GM12878 (cell line): ENCODE data around the gene AFF2. TPM values are rescaled to one million over a fixed set of nuclear protein-coding genes. Genes with fewer than 3 reads are reported as not detected.

Source experiments
- ATAC-seq: fragments of 200-7000 bp; cut with Tn5 transposase; 3 replicates; pipeline ENCODE4 v1.9.1; 2020; ENCODE audit warnings: mild to moderate bottlenecking, moderate library complexity
- BruUV-seq: library from RNA; stranded (reverse); fragments of 400-500 nt; replicated peaks from 2 replicates; lab custom pipeline; 2021; lab: Mats Ljungman, UMichigan
- CTCF ChIA-PET: fragments of 300-600 bp; sonication (Branson Sonifier 250); formaldehyde crosslinking; extraction: SDS; loops from one replicate; lab custom pipeline; 2021; ENCODE audit warnings: inconsistent platforms; lab: Yijun Ruan, JAX
- POLR2A ChIA-PET: fragments of 350-600 bp; formaldehyde crosslinking; extraction: SDS; loops from one replicate; lab custom pipeline; 2021; ENCODE audit warnings: inconsistent platforms; lab: Charles Lee
- RAD21 ChIA-PET: fragments of 300-600 bp; sonication (Branson Sonifier 250); formaldehyde crosslinking; loops from one replicate; lab custom pipeline; 2023; ENCODE audit warnings: antibody characterized with exemption; ENCODE audit not compliant: unreplicated experiment; lab: Charles Lee
- SMC1A ChIA-PET: fragments of 300-600 bp; sonication (Branson Sonifier 250); formaldehyde crosslinking; loops from one replicate; lab custom pipeline; 2023; ENCODE audit not compliant: unreplicated experiment, uncharacterized antibody; lab: Charles Lee
- DNase-seq: peaks from one replicate; pipeline ENCODE4 v3.0.0-alpha.2; 2011; ENCODE audit warnings: low read depth, low spot score
- FAIRE-seq: peaks from 3 replicates; lab custom pipeline; 2011; peaks lifted over from hg19 to GRCh38; lab: Jason Lieb, UNC
- H2AFZ ChIP-seq: 2 replicates; pipeline ENCODE4 v1.6.0; 2011; ENCODE audit warnings: low read depth, low read length, control low read depth; ENCODE audit not compliant: control insufficient read depth
- H3K27ac ChIP-seq: 2 replicates; pipeline ENCODE4 v1.5.1; 2011; ENCODE audit warnings: control low read depth; ENCODE audit not compliant: control insufficient read depth, insufficient read depth
- H3K27me3 ChIP-seq, 2 experiments: replicated peaks in 1 of 2; 2 replicates each; pipeline versions ENCODE4 v1.6.0 to v1.6.1; 2011; ENCODE audit warnings: low read length in 1 of 2; ENCODE audit not compliant: control insufficient read depth in 2 of 2, insufficient read depth in 2 of 2
- H3K36me3 ChIP-seq, 2 experiments: 2 replicates each; pipeline ENCODE4 v1.5.1; 2011; ENCODE audit warnings: low read length in 1 of 2; ENCODE audit not compliant: control insufficient read depth in 2 of 2, insufficient read depth in 2 of 2
- H3K4me1 ChIP-seq: 2 replicates; pipeline ENCODE4 v1.6.1; 2011; ENCODE audit warnings: mild to moderate bottlenecking, low read length, moderate library complexity, mixed read lengths; ENCODE audit not compliant: control insufficient read depth, insufficient read depth
- H3K4me2 ChIP-seq: 2 replicates; pipeline ENCODE4 v1.6.0; 2011; ENCODE audit warnings: control low read depth; ENCODE audit not compliant: control insufficient read depth, insufficient read depth
- H3K4me3 ChIP-seq: fragments of 200-600 bp; sonication (generic); 2 replicates; pipeline ENCODE4 v1.5.1; 2016
- H3K79me2 ChIP-seq: 2 replicates; pipeline ENCODE4 v1.6.0; 2011; ENCODE audit warnings: low read length; ENCODE audit not compliant: control insufficient read depth, insufficient read depth
- H3K9ac ChIP-seq: 2 replicates; pipeline ENCODE4 v1.8.0; 2011; ENCODE audit warnings: low read length, control low read depth, mixed read lengths; ENCODE audit not compliant: control insufficient read depth, insufficient read depth
- H3K9me3 ChIP-seq: replicated peaks from 3 replicates; pipeline ENCODE4 v1.5.1; 2011; ENCODE audit warnings: mild to moderate bottlenecking, low read length; ENCODE audit not compliant: control insufficient read depth, insufficient read depth
- H4K20me1 ChIP-seq: 2 replicates; pipeline ENCODE4 v1.6.0; 2011; ENCODE audit not compliant: control insufficient read depth, insufficient read depth
- DPF2 ChIP-seq: fragments of 450-650 bp; IDR thresholded peaks from 2 replicates; pipeline ENCODE4 v1.6.1; 2017; ENCODE audit warnings: mild to moderate bottlenecking
- E4F1 ChIP-seq: fragments of 450-650 bp; IDR thresholded peaks from 2 replicates; pipeline ENCODE4 v1.6.1; 2018; ENCODE audit warnings: borderline replicate concordance, mild to moderate bottlenecking; ENCODE audit not compliant: partially characterized antibody
- EED ChIP-seq: sonication (generic); IDR thresholded peaks from 2 replicates; pipeline ENCODE4 v1.6.1; 2016; ENCODE audit warnings: antibody characterized with exemption, low read depth
- MYB ChIP-seq: fragments of 150-350 bp; IDR thresholded peaks from 2 replicates; pipeline ENCODE4 v1.6.1; 2014; ENCODE audit warnings: mild to moderate bottlenecking, low read depth, low read length, borderline replicate concordance
- SRF ChIP-seq, 2 experiments: IDR thresholded peaks; 2 replicates each; pipeline ENCODE4 v1.6.1; 2011; ENCODE audit warnings: low read depth in 2 of 2, low read length in 2 of 2, mild to moderate bottlenecking in 1 of 2, moderate library complexity in 1 of 2
- ZBTB33 ChIP-seq: fragments of 450-650 bp; IDR thresholded peaks from 2 replicates; pipeline ENCODE4 v1.6.1; 2017; ENCODE audit warnings: mild to moderate bottlenecking
- ZNF687 ChIP-seq: fragments of 450-650 bp; IDR thresholded peaks from 2 replicates; pipeline ENCODE4 v1.6.1; 2017; ENCODE audit warnings: mild to moderate bottlenecking, moderate library complexity
- ZZZ3 ChIP-seq: IDR thresholded peaks from 2 replicates; pipeline ENCODE4 v1.6.1; 2011; ENCODE audit warnings: low read depth; ENCODE audit not compliant: control insufficient read depth, insufficient read length
- WGBS: methylation state at CpG from one replicate; pipeline ENCODE4 v1.1.6; 2016; ENCODE audit warnings: low lambda C conversion rate; ENCODE audit not compliant: insufficient replicate concordance, insufficient coverage; ENCODE audit errors: missing lambda C conversion rate; 5-methylcytosine and 5-hydroxymethylcytosine counted together
- in situ Hi-C: fragments of 300-500 bp; cut with MboI; formaldehyde crosslinking; loops from 9 replicates; pipeline ENCODE4 v1.14.3; 2018; ENCODE audit warnings: mixed read lengths
- intact Hi-C: fragments of 100-400 bp; cut with micrococcal nuclease; formaldehyde crosslinking; loops from one replicate; pipeline ENCODE4 v1.14.2; 2022; ENCODE audit not compliant: unreplicated experiment
- polyA plus RNA-seq, 11 experiments: library from polyadenylated mRNA; depleted of rRNA in 4 of 11; unstranded in 6 of 11; stranded (reverse) in 5 of 11; fragments of >200 nt; fragmentation: Nextera tagmentation in 4 of 11; fragmentation: Illumina TruSeq in 1 of 11; extraction: Ambion mirVana in 4 of 11; extraction: Trizol in 1 of 11; gene quantifications; 1 replicate in 1 of 11; 2 replicates in 10 of 11; pipeline versions ENCODE4 v1.2.1 to v1.2.3, GENCODE V29; 2011 to 2016; ENCODE audit warnings: inconsistent platforms in 2 of 11, missing spikeins in 2 of 11, low read depth in 1 of 11
- total RNA-seq, 4 experiments: library from RNA; depleted of rRNA in 3 of 4; stranded (reverse); fragments of >200 nt in 3 of 4; fragmentation: Illumina TruSeq in 1 of 4; extraction: Trizol in 1 of 4; gene quantifications; 2 replicates each; pipeline versions ENCODE4 v1.2.1 to v1.2.3, GENCODE V29; 2013 to 2021
- TF ChIP-seq, protein P1 (sequence below): IDR thresholded peaks from 2 replicates; pipeline ENCODE4 v1.6.1; 2012; ENCODE audit warnings: improper control_type of control experiment, low read depth, low read length; ENCODE audit not compliant: insufficient replicate concordance

Gene AFF2
- total and polyA plus RNA-seq, 10 of the 15 experiments (the other 5 are each of a cell fraction or from before 2014, with no cell fraction given) = under 0.01 to 0.03 TPM; not detected in 8

DNA sequence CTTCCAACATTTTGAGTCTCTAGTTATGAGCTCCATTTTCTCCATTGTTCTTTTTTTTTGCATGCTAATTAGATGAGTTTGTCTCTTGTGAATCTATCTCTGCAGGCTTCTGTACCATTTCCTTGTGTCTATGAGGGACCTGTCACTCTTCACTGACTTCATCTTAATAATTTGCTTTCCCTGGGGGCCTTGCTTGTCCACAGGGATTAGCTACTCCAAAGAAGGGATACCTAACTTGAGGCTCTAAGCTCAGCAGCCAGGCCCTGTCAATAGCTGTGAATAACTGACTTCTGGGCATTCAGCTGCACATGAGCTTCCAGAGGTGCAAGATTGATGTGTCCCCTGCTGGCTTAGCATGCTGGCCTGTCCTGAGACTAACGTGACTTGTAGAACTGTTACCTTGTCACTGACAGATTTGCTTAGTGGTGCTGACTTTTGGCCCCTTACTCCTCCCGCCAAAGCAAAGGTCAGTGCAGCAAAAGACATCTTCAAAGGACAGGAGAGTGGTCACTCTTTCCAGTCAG lies 124.6 kb downstream of the AFF2 start:
- intact Hi-C loops (no loop called here), in situ Hi-C loops (no loop called here)
- 12% methylated on average over 2 of the region's 2 CpGs for WGBS
- SMC1A ChIA-PET = interaction anchor here (0.6 kb wide), 1 partner anchor 207 kb away, joined by 4 read pairs; no protein-coding TSS in a partner anchor
- Histone ChIP-seq H3K4me1 (no peaks in the 10 kb centered on the region), H3K4me3 (no peak overlapping the region), H3K27ac (no peak overlapping the region), H3K9me3 (no peaks in the 10 kb centered on the region), H3K27me3 (no peaks in the 10 kb centered on the region), H2AFZ (no peak overlapping the region), H3K9ac (no peak overlapping the region), H4K20me1 (no peaks in the 10 kb centered on the region), H3K79me2 (no peaks in the 10 kb centered on the region), H3K36me3 (no peaks in the 10 kb centered on the region), H3K4me2 (no peak overlapping the region)
- FAIRE-seq (no peak), DNase-seq (no peak), ATAC-seq (no peak)
- no TSS peak for BruUV-seq
- RAD21 ChIA-PET = no interaction called here
- CTCF ChIA-PET = no interaction called here
- POLR2A ChIA-PET = no interaction called here
- TF ChIP-seq MYB (no peak), SRF (IDR thresholded peaks at IDR 0.05; ENCODE audit: low read depth in 2 of 2, low read length in 2 of 2) (no peak), EED (no peak), ZZZ3 (no peak), ZNF687 (no peak), ZBTB33 (no peak), DPF2 (no peak), E4F1 (no peak)
- TF ChIP-seq, protein P1, sequence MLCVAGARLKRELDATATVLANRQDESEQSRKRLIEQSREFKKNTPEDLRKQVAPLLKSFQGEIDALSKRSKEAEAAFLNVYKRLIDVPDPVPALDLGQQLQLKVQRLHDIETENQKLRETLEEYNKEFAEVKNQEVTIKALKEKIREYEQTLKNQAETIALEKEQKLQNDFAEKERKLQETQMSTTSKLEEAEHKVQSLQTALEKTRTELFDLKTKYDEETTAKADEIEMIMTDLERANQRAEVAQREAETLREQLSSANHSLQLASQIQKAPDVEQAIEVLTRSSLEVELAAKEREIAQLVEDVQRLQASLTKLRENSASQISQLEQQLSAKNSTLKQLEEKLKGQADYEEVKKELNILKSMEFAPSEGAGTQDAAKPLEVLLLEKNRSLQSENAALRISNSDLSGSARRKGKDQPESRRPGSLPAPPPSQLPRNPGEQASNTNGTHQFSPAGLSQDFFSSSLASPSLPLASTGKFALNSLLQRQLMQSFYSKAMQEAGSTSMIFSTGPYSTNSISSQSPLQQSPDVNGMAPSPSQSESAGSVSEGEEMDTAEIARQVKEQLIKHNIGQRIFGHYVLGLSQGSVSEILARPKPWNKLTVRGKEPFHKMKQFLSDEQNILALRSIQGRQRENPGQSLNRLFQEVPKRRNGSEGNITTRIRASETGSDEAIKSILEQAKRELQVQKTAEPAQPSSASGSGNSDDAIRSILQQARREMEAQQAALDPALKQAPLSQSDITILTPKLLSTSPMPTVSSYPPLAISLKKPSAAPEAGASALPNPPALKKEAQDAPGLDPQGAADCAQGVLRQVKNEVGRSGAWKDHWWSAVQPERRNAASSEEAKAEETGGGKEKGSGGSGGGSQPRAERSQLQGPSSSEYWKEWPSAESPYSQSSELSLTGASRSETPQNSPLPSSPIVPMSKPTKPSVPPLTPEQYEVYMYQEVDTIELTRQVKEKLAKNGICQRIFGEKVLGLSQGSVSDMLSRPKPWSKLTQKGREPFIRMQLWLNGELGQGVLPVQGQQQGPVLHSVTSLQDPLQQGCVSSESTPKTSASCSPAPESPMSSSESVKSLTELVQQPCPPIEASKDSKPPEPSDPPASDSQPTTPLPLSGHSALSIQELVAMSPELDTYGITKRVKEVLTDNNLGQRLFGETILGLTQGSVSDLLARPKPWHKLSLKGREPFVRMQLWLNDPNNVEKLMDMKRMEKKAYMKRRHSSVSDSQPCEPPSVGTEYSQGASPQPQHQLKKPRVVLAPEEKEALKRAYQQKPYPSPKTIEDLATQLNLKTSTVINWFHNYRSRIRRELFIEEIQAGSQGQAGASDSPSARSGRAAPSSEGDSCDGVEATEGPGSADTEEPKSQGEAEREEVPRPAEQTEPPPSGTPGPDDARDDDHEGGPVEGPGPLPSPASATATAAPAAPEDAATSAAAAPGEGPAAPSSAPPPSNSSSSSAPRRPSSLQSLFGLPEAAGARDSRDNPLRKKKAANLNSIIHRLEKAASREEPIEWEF = no peak
